ENCODE measurements around the gene RARS2.

DNA sequence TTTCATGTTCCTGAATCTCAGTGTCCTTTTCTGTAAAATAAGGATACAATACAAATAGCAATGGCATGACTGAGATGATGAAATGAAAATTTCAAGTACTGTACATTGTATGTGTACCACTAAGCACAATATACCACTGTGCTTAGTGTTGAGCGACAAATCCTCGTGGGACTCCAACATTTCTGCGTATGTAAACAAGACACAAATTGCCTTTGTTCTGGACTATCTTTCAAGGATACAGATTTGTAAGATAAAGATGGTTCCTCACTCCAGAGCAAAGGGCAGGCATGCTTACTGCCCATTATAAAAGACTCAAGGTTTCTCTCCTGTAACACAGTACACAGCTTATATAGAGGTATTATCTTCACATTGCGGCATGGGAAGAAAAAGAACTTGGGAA, 6.0 kb downstream of the RARS2 start:
- TF ChIP-seq ZNF670 (tag by site-specific recombination; IDR thresholded peaks at IDR 0.05; ENCODE audit: low read depth): no peak
- no peak for TF ChIP-seq ZNF707 (tag by site-specific recombination; IDR thresholded peaks at IDR 0.05)
